ENCODE measurements around the gene SPEF2. TPM values are rescaled to one million over a fixed set of nuclear protein-coding genes. Genes with fewer than 3 reads are reported as not detected.

Gene SPEF2
- total and polyA plus RNA-seq, 3 experiments from 2014 or later = 5.3 to 6.8 (median 5.5) TPM

DNA sequence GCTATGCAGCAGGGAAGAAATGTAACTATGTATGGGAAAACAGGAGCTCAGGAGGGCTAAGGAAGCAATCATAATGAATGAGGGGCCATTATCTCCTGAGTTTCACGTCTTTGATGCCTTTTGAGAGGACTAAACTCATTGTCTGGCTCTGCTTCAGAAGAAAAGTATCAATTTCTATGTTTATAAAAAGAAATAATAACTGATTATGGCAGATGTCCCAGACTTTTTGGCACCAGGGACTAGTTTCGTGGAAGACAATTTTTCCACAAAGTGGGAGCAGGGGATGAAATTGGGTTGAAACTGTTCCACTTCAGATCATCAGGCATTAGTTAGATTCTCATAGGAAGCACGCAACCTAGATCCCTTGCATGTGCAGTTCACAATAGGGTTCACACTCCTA is 230.3 kb downstream of the SPEF2 start:
- no peaks in the 10 kb centered on the region for H3K27me3 Mint-ChIP-seq
- Histone ChIP-seq H3K27me3 (ENCODE audit: insufficient read depth, low read length, poor library complexity, severe bottlenecking) (no peaks in the 10 kb centered on the region), H3K9me3 (ENCODE audit: low read length) (peaks cover 17% of the 10 kb centered on the region), H3K4me3 (ENCODE audit: low read length) (no peak overlapping the region), H3K27ac (ENCODE audit: low read depth, low read length) (no peak overlapping the region), H3K36me3 (ENCODE audit: insufficient read depth, low read length) (no peaks in the 10 kb centered on the region), H3K4me1 (ENCODE audit: insufficient read depth, low read length) (peaks cover 28% of the 10 kb centered on the region)
- peaks cover 5 to 39% (median 34%) of the 10 kb centered on the region in 3 donors for H3K36me3 Mint-ChIP-seq
- H3K27ac Mint-ChIP-seq = peak overlapping the region in 3 of 8 donors; percentile 39 to 69 (median 52)
- H3K4me3 Mint-ChIP-seq = peak overlapping the region in 1 of 7 donors; percentile 40
- peaks cover 38 to 55% (median 46%) of the 10 kb centered on the region in 3 donors for H3K4me1 Mint-ChIP-seq
- POLR2A ChIA-PET = no interaction called here
- CTCF ChIA-PET = no interaction called here
- H3K9me3 Mint-ChIP-seq = peaks cover 17 to 38% (median 32%) of the 10 kb centered on the region in 5 donors
- no peak for DNase-seq

DNA sequence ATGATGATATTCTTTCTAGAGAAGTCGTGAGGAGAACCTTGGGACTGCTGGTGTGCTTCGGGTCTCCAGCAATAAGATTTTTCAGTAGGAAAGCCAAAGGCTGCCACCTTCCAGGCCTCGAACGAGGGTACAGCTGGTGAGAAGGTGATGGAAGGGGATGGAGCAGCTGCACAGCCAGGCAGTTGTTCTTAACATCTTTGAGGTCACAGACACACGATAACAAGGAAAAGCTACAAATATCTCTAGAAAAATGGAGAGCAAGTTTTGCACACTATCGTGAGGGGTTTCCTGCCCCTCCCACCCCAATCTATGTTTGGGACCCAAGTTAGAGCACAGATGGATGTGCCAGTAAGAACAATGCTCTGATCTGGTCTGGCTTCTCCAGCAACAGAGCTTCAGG is 232.2 kb downstream of the SPEF2 start:
- Mint-ChIP-seq H3K27ac (peak overlapping the region in 7 of 8 donors; percentile 60 to 100 (median 99)), H3K27me3 (peaks cover 0 to 1% of the 10 kb centered on the region in 2 donors), H3K9me3 (peaks cover 3 to 26% (median 25%) of the 10 kb centered on the region in 5 donors), H3K4me1 (peaks cover 52 to 74% (median 60%) of the 10 kb centered on the region in 3 donors), H3K4me3 (peak overlapping the region in 2 of 7 donors; percentile 15 to 32), H3K36me3 (peaks cover 4 to 41% (median 27%) of the 10 kb centered on the region in 3 donors)
- ChIA-PET CTCF (interaction anchor here (1.0 to 12.0 kb wide), 3 partner anchors 8 to 29 kb away, joined by 3 to 165 read pairs (median 6); no protein-coding TSS in a partner anchor), POLR2A (interaction anchor here (1.4 to 4.2 kb wide), 2 partner anchors 17 to 28 kb away, joined by 4 to 28 read pairs; no protein-coding TSS in a partner anchor)
- Histone ChIP-seq H3K9me3 (ENCODE audit: low read length) (peaks cover 17% of the 10 kb centered on the region), H3K4me1 (ENCODE audit: insufficient read depth, low read length) (peaks cover 42% of the 10 kb centered on the region), H3K36me3 (ENCODE audit: insufficient read depth, low read length) (no peaks in the 10 kb centered on the region), H3K4me3 (ENCODE audit: low read length) (no peak overlapping the region), H3K27ac (ENCODE audit: low read depth, low read length) (no peak overlapping the region), H3K27me3 (ENCODE audit: insufficient read depth, low read length, poor library complexity, severe bottlenecking) (no peaks in the 10 kb centered on the region)
- DNase-seq = no peak

DNA sequence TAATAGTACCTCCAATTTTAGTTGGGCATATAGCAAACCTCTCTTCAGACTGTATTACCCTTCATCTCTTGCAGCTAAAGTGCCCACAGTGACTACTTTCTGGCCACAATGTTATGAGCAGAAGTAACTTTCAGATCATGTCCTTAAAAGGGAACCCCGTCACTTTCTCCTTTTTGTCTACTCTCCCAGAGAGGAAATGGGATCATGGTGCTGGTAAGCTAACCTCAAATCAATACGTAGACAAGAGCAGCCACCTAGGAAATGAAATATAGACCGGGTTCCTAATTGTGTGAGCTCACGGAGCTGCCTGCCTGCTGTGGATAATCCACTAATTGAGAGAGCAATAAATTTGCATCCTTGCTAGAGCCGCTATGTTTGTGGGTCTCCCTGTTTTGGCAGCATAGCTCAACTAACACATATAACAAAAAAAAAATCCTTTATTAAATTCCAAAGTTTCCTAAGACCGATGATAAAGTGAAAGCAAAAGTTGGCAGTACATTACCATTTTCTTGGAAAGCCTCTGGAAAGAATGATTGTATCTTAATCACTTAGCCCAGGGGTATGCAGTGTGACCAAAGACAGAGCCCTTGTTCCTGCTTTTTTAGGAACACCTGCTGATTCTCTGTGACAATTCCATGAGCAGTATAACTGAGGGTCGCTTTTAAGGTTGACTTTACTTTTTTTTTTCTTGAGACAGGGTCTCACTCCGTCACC is 233.5 kb downstream of the SPEF2 start:
- POLR2A ChIA-PET = interaction anchor here (0.8 to 4.2 kb wide), 5 partner anchors 17 to 67 kb away, joined by 3 to 28 read pairs (median 4); no protein-coding TSS in a partner anchor
- Histone ChIP-seq H3K9me3 (ENCODE audit: low read length) (peaks cover 6% of the 10 kb centered on the region), H3K27ac (ENCODE audit: low read depth, low read length) (no peak overlapping the region), H3K36me3 (ENCODE audit: insufficient read depth, low read length) (no peaks in the 10 kb centered on the region), H3K4me1 (ENCODE audit: insufficient read depth, low read length) (peaks cover 54% of the 10 kb centered on the region), H3K27me3 (ENCODE audit: insufficient read depth, low read length, poor library complexity, severe bottlenecking) (no peaks in the 10 kb centered on the region), H3K4me3 (ENCODE audit: low read length) (no peak overlapping the region)
- peaks cover 0 to 17% (median 15%) of the 10 kb centered on the region in 5 donors for H3K9me3 Mint-ChIP-seq
- H3K36me3 Mint-ChIP-seq = peaks cover 3 to 35% (median 17%) of the 10 kb centered on the region in 3 donors
- DNase-seq = no peak
- peak overlapping the region; percentile 94 to 100 (median 100) for H3K27ac Mint-ChIP-seq
- CTCF ChIA-PET = interaction anchor here (1.2 to 12.0 kb wide), 4 partner anchors 18 to 74 kb away, joined by 5 to 165 read pairs (median 6); no protein-coding TSS in a partner anchor
- peaks cover 65 to 87% (median 72%) of the 10 kb centered on the region in 3 donors for H3K4me1 Mint-ChIP-seq
- H3K27me3 Mint-ChIP-seq = peaks cover 0 to 1% of the 10 kb centered on the region in 2 donors
- peak overlapping the region in 6 of 7 donors; percentile 16 to 97 (median 25) for H3K4me3 Mint-ChIP-seq

- Mint-ChIP-seq H3K27ac (peak overlapping the region; percentile 94 to 100 (median 100)), H3K4me1 (peaks cover 70 to 83% (median 72%) of the 10 kb centered on the region in 3 donors), H3K27me3 (peaks cover 0 to 1% of the 10 kb centered on the region in 2 donors), H3K36me3 (peaks cover 0 to 33% (median 10%) of the 10 kb centered on the region in 3 donors), H3K9me3 (peaks cover 0 to 6% (median 4%) of the 10 kb centered on the region in 5 donors), H3K4me3 (peak overlapping the region; percentile 90 to 97 (median 93))
- DNase-seq = peak in 3 of 5 donors; percentile 57 to 70 (median 68)
- Histone ChIP-seq H3K36me3 (ENCODE audit: insufficient read depth, low read length) (no peaks in the 10 kb centered on the region), H3K4me1 (ENCODE audit: insufficient read depth, low read length) (peaks cover 59% of the 10 kb centered on the region), H3K9me3 (ENCODE audit: low read length) (peaks cover 6% of the 10 kb centered on the region), H3K27me3 (ENCODE audit: insufficient read depth, low read length, poor library complexity, severe bottlenecking) (no peaks in the 10 kb centered on the region), H3K27ac (ENCODE audit: low read depth, low read length) (peak overlapping the region; percentile 95), H3K4me3 (ENCODE audit: low read length) (peak overlapping the region; percentile 58)
- ChIA-PET POLR2A (interaction anchor here (0.7 to 4.2 kb wide), 6 partner anchors 10 to 35 kb away, joined by 3 to 28 read pairs (median 5); no protein-coding TSS in a partner anchor), CTCF (interaction anchor here (1.0 to 12.0 kb wide), 7 partner anchors 10 to 75 kb away, joined by 3 to 165 read pairs (median 5); no protein-coding TSS in a partner anchor)
These were observed 234.5 kb downstream of the SPEF2 start for GRCh38 chr5:35852084-35852734.

DNA sequence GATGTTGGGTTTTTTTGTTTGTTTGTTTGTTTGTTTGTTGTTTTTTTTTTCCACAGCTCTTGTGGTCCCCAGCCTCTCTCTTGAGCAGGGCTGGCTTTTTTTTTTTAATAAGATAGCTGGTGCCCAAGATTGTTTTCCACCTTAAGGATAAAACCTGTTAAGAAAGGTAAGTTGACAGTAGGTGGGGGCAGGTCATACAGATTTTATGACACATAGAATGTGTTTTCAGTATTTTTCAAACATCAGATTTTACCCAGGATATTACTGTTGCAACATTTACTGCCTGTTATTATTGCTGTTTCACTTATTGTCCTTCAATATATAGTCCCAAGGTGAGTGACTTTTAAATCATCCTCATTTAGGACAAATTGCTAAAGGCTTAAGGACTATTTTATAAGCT is 235.1 kb downstream of the SPEF2 start:
- ChIA-PET CTCF (interaction anchor here (1.0 to 12.0 kb wide), 6 partner anchors 9 to 74 kb away, joined by 3 to 165 read pairs (median 4); no protein-coding TSS in a partner anchor), POLR2A (interaction anchor here (0.7 to 4.2 kb wide), 7 partner anchors 10 to 36 kb away, joined by 3 to 28 read pairs (median 5); no protein-coding TSS in a partner anchor)
- Histone ChIP-seq H3K27me3 (ENCODE audit: insufficient read depth, low read length, poor library complexity, severe bottlenecking) (no peaks in the 10 kb centered on the region), H3K36me3 (ENCODE audit: insufficient read depth, low read length) (no peaks in the 10 kb centered on the region), H3K4me3 (ENCODE audit: low read length) (peak overlapping the region; percentile 58), H3K27ac (ENCODE audit: low read depth, low read length) (peak overlapping the region; percentile 95), H3K9me3 (ENCODE audit: low read length) (peaks cover under 1% of the 10 kb centered on the region), H3K4me1 (ENCODE audit: insufficient read depth, low read length) (peaks cover 59% of the 10 kb centered on the region)
- Mint-ChIP-seq H3K9me3 (peaks cover 0 to 5% (median under 1%) of the 10 kb centered on the region in 5 donors), H3K4me1 (peaks cover 70 to 78% (median 72%) of the 10 kb centered on the region in 3 donors), H3K27me3 (peaks cover 0 to 1% of the 10 kb centered on the region in 2 donors), H3K4me3 (peak overlapping the region; percentile 90 to 97 (median 93)), H3K27ac (peak overlapping the region; percentile 94 to 100 (median 100)), H3K36me3 (peaks cover under 1 to 37% (median 10%) of the 10 kb centered on the region in 3 donors)
- no peak for DNase-seq

- Histone ChIP-seq H3K27ac (ENCODE audit: low read depth, low read length) (peak overlapping the region; percentile 95), H3K27me3 (ENCODE audit: insufficient read depth, low read length, poor library complexity, severe bottlenecking) (no peaks in the 10 kb centered on the region), H3K4me1 (ENCODE audit: insufficient read depth, low read length) (peaks cover 59% of the 10 kb centered on the region), H3K9me3 (ENCODE audit: low read length) (no peaks in the 10 kb centered on the region), H3K4me3 (ENCODE audit: low read length) (peak overlapping the region; percentile 58), H3K36me3 (ENCODE audit: insufficient read depth, low read length) (peaks cover 1% of the 10 kb centered on the region)
- H3K27me3 Mint-ChIP-seq = peaks cover 0 to 1% of the 10 kb centered on the region in 2 donors
- H3K27ac Mint-ChIP-seq = peak overlapping the region; percentile 94 to 100 (median 100)
- H3K9me3 Mint-ChIP-seq = peaks cover 0 to 6% (median 0%) of the 10 kb centered on the region in 5 donors
- peak overlapping the region; percentile 90 to 97 (median 93) for H3K4me3 Mint-ChIP-seq
- ChIA-PET POLR2A (interaction anchor here (1.1 to 7.0 kb wide), 17 partner anchors 9 to 76 kb away, joined by 3 to 125 read pairs (median 9); no protein-coding TSS in a partner anchor), CTCF (interaction anchor here (1.0 to 12.0 kb wide), 12 partner anchors 16 to 75 kb away, joined by 3 to 165 read pairs (median 4); no protein-coding TSS in a partner anchor)
- peak; percentile 35 to 91 (median 76) for DNase-seq
- H3K4me1 Mint-ChIP-seq = peaks cover 66 to 72% (median 72%) of the 10 kb centered on the region in 3 donors
- peaks cover 5 to 43% (median 16%) of the 10 kb centered on the region in 3 donors for H3K36me3 Mint-ChIP-seq
These were observed 236.0 kb downstream of the SPEF2 start for GRCh38 chr5:35853631-35854030.

GRCh38 chr5:35854248-35854647 is 236.6 kb downstream of the SPEF2 start:
- POLR2A ChIA-PET = interaction anchor here (0.7 to 7.0 kb wide), 20 partner anchors 9 to 161 kb away, joined by 3 to 125 read pairs (median 8); no protein-coding TSS in a partner anchor
- DNase-seq = peak; percentile 38 to 93 (median 91)
- H3K9me3 ChIP-seq (ENCODE audit: low read length) = no peaks in the 10 kb centered on the region

More at GRCh38 chr5:35854248-35854647, 236.6 kb downstream of the SPEF2 start:
- Histone ChIP-seq H3K27me3 (ENCODE audit: insufficient read depth, low read length, poor library complexity, severe bottlenecking) (no peaks in the 10 kb centered on the region), H3K4me1 (ENCODE audit: insufficient read depth, low read length) (peaks cover 59% of the 10 kb centered on the region), H3K27ac (ENCODE audit: low read depth, low read length) (peak overlapping the region; percentile 95), H3K4me3 (ENCODE audit: low read length) (peak overlapping the region; percentile 58), H3K36me3 (ENCODE audit: insufficient read depth, low read length) (peaks cover 7% of the 10 kb centered on the region)
- peak overlapping the region; percentile 94 to 100 (median 100) for H3K27ac Mint-ChIP-seq
- CTCF ChIA-PET = interaction anchor here (0.8 to 12.0 kb wide), 17 partner anchors 15 to 723 kb away, joined by 3 to 165 read pairs (median 4); no protein-coding TSS in a partner anchor
- H3K36me3 Mint-ChIP-seq = peaks cover 11 to 50% (median 22%) of the 10 kb centered on the region in 3 donors
- H3K27me3 Mint-ChIP-seq = peaks cover 0 to 1% of the 10 kb centered on the region in 2 donors
- H3K4me3 Mint-ChIP-seq = peak overlapping the region; percentile 90 to 97 (median 93)
- H3K4me1 Mint-ChIP-seq = peaks cover 65 to 72% (median 70%) of the 10 kb centered on the region in 3 donors
- peaks cover 0 to 6% (median 0%) of the 10 kb centered on the region in 5 donors for H3K9me3 Mint-ChIP-seq
